Neuronal stem cell (in vitro differentiated cells): ENCODE measurements around the gene PLA2G4E.

ENCODE experiments used
- DNase-seq: peaks from one replicate; pipeline ENCODE4 v3.0.0-alpha.2; 2013; ENCODE audit warnings: low spot score
- H2AFZ ChIP-seq: one replicate; pipeline ENCODE4 v1.6.1; 2013; ENCODE audit warnings: mild to moderate bottlenecking, low read length, inconsistent platforms
- H2AK5ac ChIP-seq: 2 replicates; pipeline ENCODE4 v1.6.1; 2013; ENCODE audit warnings: low read depth, mild to moderate bottlenecking, inconsistent platforms, low read length, moderate library complexity, mixed read lengths
- H2BK120ac ChIP-seq: 2 replicates; pipeline ENCODE4 v1.6.1; 2013; ENCODE audit warnings: low read depth, mild to moderate bottlenecking, inconsistent platforms, low read length, moderate library complexity, mixed read lengths
- H2BK12ac ChIP-seq: one replicate; pipeline ENCODE4 v1.6.1; 2013; ENCODE audit warnings: low read length, inconsistent platforms
- H2BK15ac ChIP-seq: 2 replicates; pipeline ENCODE4 v1.6.1; 2013; ENCODE audit warnings: mild to moderate bottlenecking, low read length, inconsistent platforms, mixed read lengths
- H2BK5ac ChIP-seq: one replicate; pipeline ENCODE4 v1.6.1; 2013; ENCODE audit warnings: inconsistent platforms, mild to moderate bottlenecking, low read length, moderate library complexity
- H3K14ac ChIP-seq: one replicate; pipeline ENCODE4 v1.6.1; 2013; ENCODE audit warnings: low read length, inconsistent platforms
- H3K18ac ChIP-seq: 2 replicates; pipeline ENCODE4 v1.6.1; 2013; ENCODE audit warnings: low read length, inconsistent platforms
- H3K23ac ChIP-seq: 2 replicates; pipeline ENCODE4 v1.6.1; 2013; ENCODE audit warnings: low read depth, mild to moderate bottlenecking, mixed read lengths, low read length, inconsistent platforms; ENCODE audit not compliant: poor library complexity
- H3K27ac ChIP-seq: replicated peaks from 3 replicates; pipeline ENCODE4 v1.5.1; 2013; ENCODE audit warnings: low read length, inconsistent platforms
- H3K27me3 ChIP-seq, 3 experiments: 2 replicates each; pipeline ENCODE4 v1.6.1; 2013; ENCODE audit warnings: low read length in 3 of 3, mild to moderate bottlenecking in 2 of 3, inconsistent platforms in 1 of 3, low read depth in 1 of 3, mixed read lengths in 1 of 3, moderate library complexity in 1 of 3; ENCODE audit not compliant: control insufficient read depth in 3 of 3, insufficient read depth in 3 of 3
- H3K36me3 ChIP-seq, 2 donors: replicated peaks in 1 of 2; 2 replicates each; pipeline ENCODE4 v1.6.1; 2013; ENCODE audit warnings: low read length in 2 of 2; ENCODE audit not compliant: control insufficient read depth in 2 of 2, insufficient read depth in 2 of 2
- H3K4ac ChIP-seq: 2 replicates; pipeline ENCODE4 v1.6.1; 2013; ENCODE audit warnings: inconsistent platforms, mild to moderate bottlenecking, low read length, moderate library complexity
- H3K4me1 ChIP-seq, 2 donors: 1 replicate in 1 of 2; 2 replicates in 1 of 2; pipeline ENCODE4 v1.6.1; 2013; ENCODE audit warnings: low read length in 2 of 2, low read depth in 1 of 2; ENCODE audit not compliant: control insufficient read depth in 2 of 2, insufficient read depth in 1 of 2
- H3K4me2 ChIP-seq: one replicate; pipeline ENCODE4 v1.6.1; 2013; ENCODE audit warnings: mild to moderate bottlenecking, low read length, inconsistent platforms; ENCODE audit not compliant: insufficient read depth, poor library complexity, severe bottlenecking
- H3K4me3 ChIP-seq, 2 donors: 2 replicates each; pipeline ENCODE4 v1.5.1; 2013; ENCODE audit warnings: low read length in 2 of 2, mild to moderate bottlenecking in 2 of 2, inconsistent platforms in 1 of 2, moderate library complexity in 1 of 2
- H3K79me1 ChIP-seq: one replicate; pipeline ENCODE4 v1.6.1; 2013; ENCODE audit warnings: low read depth, mild to moderate bottlenecking, inconsistent platforms, low read length, moderate library complexity
- H3K9ac ChIP-seq: one replicate; pipeline ENCODE4 v1.6.1; 2013; ENCODE audit warnings: mild to moderate bottlenecking, low read depth, low read length, inconsistent platforms; ENCODE audit not compliant: poor library complexity
- H3K9me3 ChIP-seq, 2 donors: replicated peaks in 1 of 2; 2 replicates each; pipeline versions ENCODE3 to v1.6.1; 2013; ENCODE audit warnings: low read length in 2 of 2, mild to moderate bottlenecking in 2 of 2, inconsistent platforms in 1 of 2, low read depth in 1 of 2, mixed read lengths in 1 of 2, moderate library complexity in 1 of 2; ENCODE audit not compliant: control insufficient read depth in 2 of 2, insufficient read depth in 1 of 2
- H4K8ac ChIP-seq: one replicate; pipeline ENCODE4 v1.6.1; 2013; ENCODE audit warnings: low read depth, mild to moderate bottlenecking, inconsistent platforms, low read length, moderate library complexity
- H4K91ac ChIP-seq: one replicate; pipeline ENCODE4 v1.6.1; 2013; ENCODE audit warnings: low read length, low read depth, mild to moderate bottlenecking, inconsistent platforms; ENCODE audit not compliant: poor library complexity
- WGBS, 2 donors: extraction: QIAGEN DNeasy Blood & Tissue Kit; methylation state at CpG; one replicate each; pipeline ENCODE4 v1.1.7; 2013; ENCODE audit warnings: missing lambda C conversion rate in 2 of 2, mixed read lengths in 1 of 2; ENCODE audit not compliant: insufficient read length in 2 of 2, insufficient replicate concordance in 1 of 2; ENCODE audit errors: extremely low coverage in 2 of 2; 5-methylcytosine and 5-hydroxymethylcytosine counted together

The PLA2G4E gene

GRCh38 chr15:41933771-41934170 is 87.1 kb downstream of the PLA2G4E start:
- H2BK5ac ChIP-seq, result no peak overlapping the region
- no peak overlapping the region for H3K4me3 ChIP-seq
- H3K79me1 ChIP-seq, result peaks cover 3% of the 10 kb centered on the region
- no peak overlapping the region for H3K4me2 ChIP-seq
- no peak overlapping the region for H2BK120ac ChIP-seq
- H3K27me3 ChIP-seq, result no peaks in the 10 kb centered on the region
- H3K14ac ChIP-seq, result no peak overlapping the region
- no peaks in the 10 kb centered on the region for H3K36me3 ChIP-seq
- WGBS, 2 donors, result no CpG with 5 or more reads among the region's 10 CpGs
- no peak overlapping the region for H2BK12ac ChIP-seq
- H3K9me3 ChIP-seq, result no peaks in the 10 kb centered on the region
- H3K4me1 ChIP-seq, result peaks cover 0 to 25% of the 10 kb centered on the region in 2 donors
- H2BK15ac ChIP-seq, result no peak overlapping the region
- H3K27ac ChIP-seq, result no peak overlapping the region
- H4K91ac ChIP-seq, result no peak overlapping the region
- H4K8ac ChIP-seq, result no peak overlapping the region
- no peak overlapping the region for H3K9ac ChIP-seq
- H3K4ac ChIP-seq, result no peak overlapping the region
- no peak overlapping the region for H2AK5ac ChIP-seq
- H2AFZ ChIP-seq, result no peak overlapping the region
- DNase-seq, result no peak
- peak overlapping the region; percentile 67 for H3K18ac ChIP-seq
- no peak overlapping the region for H3K23ac ChIP-seq

- DNase-seq, result no peak
- no peak overlapping the region for H2AFZ ChIP-seq
- no peak overlapping the region for H3K9ac ChIP-seq
- H4K91ac ChIP-seq, result no peak overlapping the region
- no peak overlapping the region for H2BK120ac ChIP-seq
- no peaks in the 10 kb centered on the region for H3K27me3 ChIP-seq
- no peak overlapping the region for H3K27ac ChIP-seq
- no peak overlapping the region for H4K8ac ChIP-seq
- H3K9me3 ChIP-seq, result no peaks in the 10 kb centered on the region
- H3K4me1 ChIP-seq, result peaks cover 0 to 28% of the 10 kb centered on the region in 2 donors
- no peak overlapping the region for H2BK15ac ChIP-seq
- no peak overlapping the region for H3K4me3 ChIP-seq
- no peak overlapping the region for H2BK5ac ChIP-seq
- no CpG with 5 or more reads among the region's 7 CpGs for WGBS, 2 donors
- H3K79me1 ChIP-seq, result peaks cover 3% of the 10 kb centered on the region
- H2BK12ac ChIP-seq, result no peak overlapping the region
- no peak overlapping the region for H3K23ac ChIP-seq
- no peak overlapping the region for H2AK5ac ChIP-seq
- no peaks in the 10 kb centered on the region for H3K36me3 ChIP-seq
- no peak overlapping the region for H3K18ac ChIP-seq
- no peak overlapping the region for H3K4me2 ChIP-seq
- no peak overlapping the region for H3K4ac ChIP-seq
- no peak overlapping the region for H3K14ac ChIP-seq
These were observed 87.5 kb downstream of the PLA2G4E start for GRCh38 chr15:41933326-41933725.

GRCh38 chr15:41932511-41933289 is 88.1 kb downstream of the PLA2G4E start:
- Histone ChIP-seq H3K9me3 (no peaks in the 10 kb centered on the region), H3K79me1 (peaks cover 3% of the 10 kb centered on the region), H3K4ac (no peak overlapping the region), H3K23ac (no peak overlapping the region), H2BK5ac (no peak overlapping the region), H3K4me2 (no peak overlapping the region), H3K14ac (no peak overlapping the region), H2BK12ac (no peak overlapping the region), H2AFZ (no peak overlapping the region), H3K4me3 (no peak overlapping the region), H2BK15ac (no peak overlapping the region), H4K8ac (no peak overlapping the region), H3K18ac (peak overlapping the region; percentile 11), H2BK120ac (no peak overlapping the region), H3K4me1 (peaks cover 0 to 25% of the 10 kb centered on the region in 2 donors), H3K27me3 (no peaks in the 10 kb centered on the region), H4K91ac (no peak overlapping the region), H2AK5ac (no peak overlapping the region), H3K36me3 (no peaks in the 10 kb centered on the region), H3K9ac (no peak overlapping the region), H3K27ac (no peak overlapping the region)
- no CpG with 5 or more reads among the region's 16 CpGs for WGBS, 2 donors
- DNase-seq, result no peak

GRCh38 chr15:41932101-41932500 is 88.7 kb downstream of the PLA2G4E start:
- peaks cover 3% of the 10 kb centered on the region for H3K79me1 ChIP-seq
- H2BK5ac ChIP-seq, result no peak overlapping the region
- no peaks in the 10 kb centered on the region for H3K9me3 ChIP-seq
- no peak overlapping the region for H2BK15ac ChIP-seq
- H3K4me3 ChIP-seq, result no peak overlapping the region
- H3K9ac ChIP-seq, result no peak overlapping the region
- no peak overlapping the region for H3K4ac ChIP-seq
- H2AFZ ChIP-seq, result no peak overlapping the region
- no peak overlapping the region for H2AK5ac ChIP-seq
- no CpG with 5 or more reads among the region's 9 CpGs for WGBS, 2 donors
- no peak overlapping the region for H4K91ac ChIP-seq
- H2BK12ac ChIP-seq, result no peak overlapping the region
- no peak overlapping the region for H4K8ac ChIP-seq
- no peak overlapping the region for H3K18ac ChIP-seq
- DNase-seq, result no peak
- H3K23ac ChIP-seq, result no peak overlapping the region
- no peak overlapping the region for H3K4me2 ChIP-seq
- no peak overlapping the region for H2BK120ac ChIP-seq
- no peak overlapping the region for H3K14ac ChIP-seq
- H3K4me1 ChIP-seq, result peaks cover 0 to 20% of the 10 kb centered on the region in 2 donors
- no peaks in the 10 kb centered on the region for H3K27me3 ChIP-seq
- H3K36me3 ChIP-seq, result no peaks in the 10 kb centered on the region
- H3K27ac ChIP-seq, result no peak overlapping the region
